Liver (tissue), 9 donors: ENCODE results near the gene IGFALS. TPM values are rescaled to one million over a fixed set of nuclear protein-coding genes. Genes with fewer than 3 reads are reported as not detected.

ENCODE experiments used
- DNase-seq: peaks from one replicate; pipeline ENCODE4 v3.0.0-alpha.2; 2017; ENCODE audit warnings: low spot score
- H3K27ac ChIP-seq, 2 donors: one replicate each; pipeline ENCODE4 v1.7.0; 2013; ENCODE audit warnings: inconsistent platforms in 2 of 2, low read length in 2 of 2, control low read depth in 1 of 2, low read depth in 1 of 2, mild to moderate bottlenecking in 1 of 2
- H3K27me3 ChIP-seq, 4 donors: one replicate each; pipeline versions ENCODE4 v1.6.1 to v1.7.0; 2013; ENCODE audit warnings: low read length in 3 of 4, inconsistent platforms in 1 of 4, mild to moderate bottlenecking in 1 of 4, moderate library complexity in 1 of 4; ENCODE audit not compliant: control insufficient read depth in 4 of 4, insufficient read depth in 4 of 4
- H3K36me3 ChIP-seq, 4 donors: one replicate each; pipeline versions ENCODE4 v1.6.1 to v1.7.0; 2013; ENCODE audit warnings: low read length in 3 of 4, mild to moderate bottlenecking in 3 of 4, low read depth in 1 of 4, moderate library complexity in 1 of 4; ENCODE audit not compliant: control insufficient read depth in 4 of 4, insufficient read depth in 3 of 4
- H3K4me1 ChIP-seq, 4 donors: one replicate each; pipeline versions ENCODE4 v1.6.1 to v1.7.0; 2013; ENCODE audit warnings: low read length in 3 of 4, mild to moderate bottlenecking in 3 of 4, moderate library complexity in 1 of 4; ENCODE audit not compliant: control insufficient read depth in 4 of 4, insufficient read depth in 4 of 4
- H3K4me3 ChIP-seq, 3 donors: one replicate each; pipeline versions ENCODE4 v1.6.1 to v1.7.0; 2013; ENCODE audit warnings: low read length in 3 of 3, control low read depth in 1 of 3, low read depth in 1 of 3, mild to moderate bottlenecking in 1 of 3
- H3K9ac ChIP-seq, 2 donors: one replicate each; pipeline ENCODE4 v1.7.0; 2013; ENCODE audit warnings: low read length in 2 of 2, mild to moderate bottlenecking in 2 of 2, moderate library complexity in 2 of 2, control low read depth in 1 of 2, low read depth in 1 of 2
- H3K9me3 ChIP-seq, 4 donors: one replicate each; pipeline versions ENCODE4 v1.6.1 to v1.7.0; 2013; ENCODE audit warnings: low read length in 3 of 4; ENCODE audit not compliant: control insufficient read depth in 4 of 4
- EGR1 ChIP-seq, 2 donors: IDR thresholded peaks; 2 replicates each; pipeline ENCODE4 v1.6.1; 2016 to 2018; ENCODE audit warnings: antibody characterized with exemption in 2 of 2, low read depth in 2 of 2
- FOXA1 ChIP-seq: IDR thresholded peaks from 2 replicates; pipeline ENCODE4 v1.6.1; 2016; ENCODE audit warnings: antibody characterized with exemption
- FOXA2 ChIP-seq: IDR thresholded peaks from 2 replicates; pipeline ENCODE4 v1.6.1; 2016; ENCODE audit warnings: antibody characterized with exemption
- GABPA ChIP-seq, 2 donors: IDR thresholded peaks in 1 of 2; conservative IDR thresholded peaks in 1 of 2; 2 replicates each; pipeline ENCODE4 v1.6.1; 2016; ENCODE audit warnings: antibody characterized with exemption in 2 of 2, mild to moderate bottlenecking in 1 of 2, moderate library complexity in 1 of 2
- HNF4A ChIP-seq, 2 donors: conservative IDR thresholded peaks; 2 replicates each; pipeline ENCODE4 v1.6.1; 2016; ENCODE audit warnings: antibody characterized with exemption in 2 of 2, mild to moderate bottlenecking in 2 of 2
- HNF4G ChIP-seq: IDR thresholded peaks from 2 replicates; pipeline ENCODE4 v1.6.1; 2016; ENCODE audit warnings: antibody characterized with exemption
- JUND ChIP-seq, 2 donors: IDR thresholded peaks; 2 replicates each; pipeline ENCODE4 v1.6.1; 2016; ENCODE audit warnings: antibody characterized with exemption in 2 of 2
- NR2F2 ChIP-seq: IDR thresholded peaks from 2 replicates; pipeline ENCODE4 v1.6.1; 2016; ENCODE audit warnings: antibody characterized with exemption
- RAD21 ChIP-seq, 2 donors: IDR thresholded peaks; 2 replicates each; pipeline ENCODE4 v1.6.1; 2016; ENCODE audit warnings: antibody characterized with exemption in 2 of 2, mild to moderate bottlenecking in 2 of 2
- REST ChIP-seq: IDR thresholded peaks from 2 replicates; pipeline ENCODE4 v1.6.1; 2016; ENCODE audit warnings: antibody characterized with exemption, mild to moderate bottlenecking
- RXRA ChIP-seq, 2 donors: IDR thresholded peaks; 2 replicates each; pipeline ENCODE4 v1.6.1; 2017 to 2018; ENCODE audit warnings: antibody characterized with exemption in 2 of 2, mild to moderate bottlenecking in 1 of 2
- SP1 ChIP-seq: IDR thresholded peaks from 2 replicates; pipeline ENCODE4 v1.6.1; 2018; ENCODE audit warnings: antibody characterized with exemption, mild to moderate bottlenecking
- TAF1 ChIP-seq: conservative IDR thresholded peaks from 2 replicates; pipeline ENCODE4 v1.6.1; 2016; ENCODE audit warnings: antibody characterized with exemption, mild to moderate bottlenecking
- YY1 ChIP-seq: IDR thresholded peaks from 2 replicates; pipeline ENCODE4 v1.6.1; 2016; ENCODE audit warnings: antibody characterized with exemption, mild to moderate bottlenecking
- ZBTB33 ChIP-seq: IDR thresholded peaks from 2 replicates; pipeline ENCODE4 v1.6.1; 2016; ENCODE audit warnings: antibody characterized with exemption
- WGBS: extraction: QIAGEN DNeasy Blood & Tissue Kit; methylation state at CpG from one replicate; pipeline ENCODE4 v1.1.7; 2013; 5-methylcytosine and 5-hydroxymethylcytosine counted together
- polyA plus RNA-seq, 2 donors: library from polyadenylated mRNA; stranded (reverse) in 1 of 2; unstranded in 1 of 2; fragments of 200-250 nt in 1 of 2; fragments of >200 nt in 1 of 2; fragmentation: Nextera tagmentation in 1 of 2; extraction: Ambion mirVana in 1 of 2; gene quantifications; one replicate each; pipeline versions ENCODE4 v1.2.1 to v1.2.3, GENCODE V29; 2013 to 2015
- total RNA-seq, 2 donors: library from RNA; depleted of rRNA; stranded (reverse); fragments of >200 nt; gene quantifications; one replicate each; pipeline ENCODE4 v1.2.3, GENCODE V29; 2014
- TF ChIP-seq, protein P1 (sequence below): IDR thresholded peaks from 2 replicates; pipeline ENCODE4 v1.6.1; 2016; ENCODE audit warnings: antibody characterized with exemption
- TF ChIP-seq, protein P2 (sequence below): IDR thresholded peaks from 2 replicates; pipeline ENCODE4 v1.6.1; 2016; ENCODE audit warnings: antibody characterized with exemption
- donor health status: healthy.
- donor health status: healthy.
- donor health status: healthy.
- donor health status: healthy.
- donor health status: healthy.

The IGFALS gene
- total and polyA plus RNA-seq, 4 donors: 19.8 to 161 (median 68.4) TPM

DNA sequence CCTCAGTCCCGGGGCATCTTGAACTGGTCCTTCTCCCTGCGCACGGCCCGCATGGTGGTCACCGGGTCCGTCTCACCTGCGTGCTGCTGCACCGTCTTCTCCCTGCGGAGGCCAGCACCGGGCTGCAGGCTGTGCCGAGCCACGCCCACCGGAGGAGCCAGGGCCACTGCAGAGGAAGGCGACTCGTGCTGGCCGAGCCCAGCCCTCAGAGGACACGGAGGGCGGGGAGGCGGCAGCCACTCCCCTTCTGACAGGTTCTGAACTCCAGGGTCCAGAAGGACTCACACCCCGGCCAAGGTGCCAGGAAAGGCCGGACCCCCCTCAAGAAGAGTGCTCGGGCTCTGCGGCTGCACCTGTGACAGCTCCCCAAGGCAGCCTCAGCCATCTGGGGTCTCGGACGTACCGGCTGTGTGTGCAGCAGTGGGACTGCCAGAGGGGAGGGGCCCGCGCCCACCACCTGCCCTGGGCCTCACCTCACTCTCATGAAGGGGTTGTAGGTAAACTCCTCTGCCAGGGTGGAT lies 15.8 kb upstream of the IGFALS start:
- Histone ChIP-seq H3K4me3 (no peak overlapping the region), H3K36me3 (peaks cover 13 to 29% (median 25%) of the 10 kb centered on the region in 4 donors), H3K9ac (no peak overlapping the region), H3K4me1 (peaks cover 0 to 17% (median 11%) of the 10 kb centered on the region in 4 donors), H3K27ac (no peak overlapping the region), H3K27me3 (no peaks in the 10 kb centered on the region), H3K9me3 (no peaks in the 10 kb centered on the region)
- no peak for TF ChIP-seq RXRA (IDR thresholded peaks at IDR 0.05)
- DNase-seq: no peak
- 70% methylated on average over 28 of the region's 28 CpGs for WGBS

GRCh38 chr16:1808691-1809090 lies 15.2 kb upstream of the IGFALS start:
- peaks cover 13 to 27% (median 24%) of the 10 kb centered on the region in 4 donors for H3K36me3 ChIP-seq
- H3K27ac ChIP-seq: no peak overlapping the region
- H3K4me1 ChIP-seq: peaks cover 0 to 13% (median 10%) of the 10 kb centered on the region in 4 donors
- H3K9ac ChIP-seq: no peak overlapping the region
- no peaks in the 10 kb centered on the region for H3K9me3 ChIP-seq
- no peaks in the 10 kb centered on the region for H3K27me3 ChIP-seq
- 75% methylated on average over 18 of the region's 18 CpGs for WGBS
- H3K4me3 ChIP-seq: no peak overlapping the region
- TF ChIP-seq HNF4G: no peak
- no peak for TF ChIP-seq REST
- no peak for TF ChIP-seq JUND (IDR thresholded peaks at IDR 0.05)
- no peak for TF ChIP-seq RAD21 (IDR thresholded peaks at IDR 0.05)
- TF ChIP-seq FOXA2: no peak
- TF ChIP-seq EGR1 (IDR thresholded peaks at IDR 0.05; ENCODE audit: low read depth in 2 of 2): no peak
- TF ChIP-seq, protein P1, sequence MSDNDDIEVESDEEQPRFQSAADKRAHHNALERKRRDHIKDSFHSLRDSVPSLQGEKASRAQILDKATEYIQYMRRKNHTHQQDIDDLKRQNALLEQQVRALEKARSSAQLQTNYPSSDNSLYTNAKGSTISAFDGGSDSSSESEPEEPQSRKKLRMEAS: no peak
- no peak for TF ChIP-seq FOXA1
- TF ChIP-seq RXRA (IDR thresholded peaks at IDR 0.05): no peak
- TF ChIP-seq GABPA (IDR thresholded peaks at IDR 0.05 in 1 of 2, conservative IDR thresholded peaks at IDR 0.05 in 1 of 2): no peak
- TF ChIP-seq TAF1: no peak
- TF ChIP-seq YY1: no peak
- no peak for TF ChIP-seq NR2F2
- no peak for TF ChIP-seq ZBTB33
- TF ChIP-seq, protein P2, sequence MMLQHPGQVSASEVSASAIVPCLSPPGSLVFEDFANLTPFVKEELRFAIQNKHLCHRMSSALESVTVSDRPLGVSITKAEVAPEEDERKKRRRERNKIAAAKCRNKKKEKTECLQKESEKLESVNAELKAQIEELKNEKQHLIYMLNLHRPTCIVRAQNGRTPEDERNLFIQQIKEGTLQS: no peak
- no peak for TF ChIP-seq HNF4A (conservative IDR thresholded peaks at IDR 0.05)
- no peak for TF ChIP-seq SP1
- DNase-seq: no peak
